ENCODE data around the gene GPR65.

- TF ChIP-seq ATF2 (IDR thresholded peaks at IDR 0.05; ENCODE audit: low read length) (no peak), CTCF (IDR thresholded peaks at IDR 0.05 in 2 of 3, conservative IDR thresholded peaks at IDR 0.05 in 1 of 3; ENCODE audit: control insufficient read depth in 2 of 3, extremely low read depth in 1 of 3, insufficient read depth in 1 of 3, low read depth in 3 of 3, low read length in 3 of 3) (no peak), ZNF384 (IDR thresholded peaks at IDR 0.05; ENCODE audit: borderline replicate concordance, low read depth, low read length) (no peak), ZNF274 (IDR thresholded peaks at IDR 0.05; ENCODE audit: insufficient read depth, insufficient read length) (no peak), REST (IDR thresholded peaks at IDR 0.05; ENCODE audit: low read depth, low read length) (no peak)
These were observed 43.7 kb upstream of the GPR65 start for GRCh38 chr14:87961246-87961645.

Measured in GM12878 (cell line).